Neural cell (in vitro differentiated cells): Measurements from ENCODE around the gene UBC.

Experiments used
- RAD21 ChIP-seq: fragments of 450-650 bp; conservative IDR thresholded peaks from 2 replicates; pipeline ENCODE4 v1.6.1; 2014; ENCODE audit warnings: antibody characterized with exemption, mild to moderate bottlenecking, moderate library complexity
- TAF1 ChIP-seq: IDR thresholded peaks from 2 replicates; pipeline ENCODE4 v1.6.1; 2012; ENCODE audit warnings: low read depth
- TF ChIP-seq, protein P1 (sequence below): fragments of 450-650 bp; IDR thresholded peaks from 2 replicates; pipeline ENCODE4 v1.5.1; 2014; ENCODE audit warnings: antibody characterized with exemption, mild to moderate bottlenecking, moderate library complexity; ENCODE audit not compliant: poor library complexity, severe bottlenecking

- TF ChIP-seq, protein P1, sequence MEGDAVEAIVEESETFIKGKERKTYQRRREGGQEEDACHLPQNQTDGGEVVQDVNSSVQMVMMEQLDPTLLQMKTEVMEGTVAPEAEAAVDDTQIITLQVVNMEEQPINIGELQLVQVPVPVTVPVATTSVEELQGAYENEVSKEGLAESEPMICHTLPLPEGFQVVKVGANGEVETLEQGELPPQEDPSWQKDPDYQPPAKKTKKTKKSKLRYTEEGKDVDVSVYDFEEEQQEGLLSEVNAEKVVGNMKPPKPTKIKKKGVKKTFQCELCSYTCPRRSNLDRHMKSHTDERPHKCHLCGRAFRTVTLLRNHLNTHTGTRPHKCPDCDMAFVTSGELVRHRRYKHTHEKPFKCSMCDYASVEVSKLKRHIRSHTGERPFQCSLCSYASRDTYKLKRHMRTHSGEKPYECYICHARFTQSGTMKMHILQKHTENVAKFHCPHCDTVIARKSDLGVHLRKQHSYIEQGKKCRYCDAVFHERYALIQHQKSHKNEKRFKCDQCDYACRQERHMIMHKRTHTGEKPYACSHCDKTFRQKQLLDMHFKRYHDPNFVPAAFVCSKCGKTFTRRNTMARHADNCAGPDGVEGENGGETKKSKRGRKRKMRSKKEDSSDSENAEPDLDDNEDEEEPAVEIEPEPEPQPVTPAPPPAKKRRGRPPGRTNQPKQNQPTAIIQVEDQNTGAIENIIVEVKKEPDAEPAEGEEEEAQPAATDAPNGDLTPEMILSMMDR, result no peak
- TF ChIP-seq RAD21, result no peak
- no peak for TF ChIP-seq TAF1
Measured at GRCh38 chr12:124941170-124941527, 26.7 kb upstream of the UBC start.
